GM12878 (cell line): ENCODE results near the gene OVCA2. TPM values are rescaled to one million over a fixed set of nuclear protein-coding genes. Genes with fewer than 3 reads are reported as not detected.

ENCODE experiments used
- ATAC-seq: fragments of 200-7000 bp; cut with Tn5 transposase; 3 replicates; pipeline ENCODE4 v1.9.1; 2020; ENCODE audit warnings: mild to moderate bottlenecking, moderate library complexity
- Bru-seq: library from RNA; stranded (reverse); fragments of 400-500 nt; gene quantifications from one replicate; lab custom pipeline; 2021; lab: Mats Ljungman, UMichigan
- BruChase-seq, 2 experiments: library from RNA; stranded (reverse); fragments of 400-500 nt; gene quantifications; one replicate each; lab custom pipeline; 2021; lab: Mats Ljungman, UMichigan
- BruUV-seq: library from RNA; stranded (reverse); fragments of 400-500 nt; replicated peaks from 2 replicates; lab custom pipeline; 2021; lab: Mats Ljungman, UMichigan
- CTCF ChIA-PET: fragments of 300-600 bp; sonication (Branson Sonifier 250); formaldehyde crosslinking; extraction: SDS; loops from one replicate; lab custom pipeline; 2021; ENCODE audit warnings: inconsistent platforms; lab: Yijun Ruan, JAX
- POLR2A ChIA-PET: fragments of 350-600 bp; formaldehyde crosslinking; extraction: SDS; loops from one replicate; lab custom pipeline; 2021; ENCODE audit warnings: inconsistent platforms; lab: Charles Lee
- RAD21 ChIA-PET: fragments of 300-600 bp; sonication (Branson Sonifier 250); formaldehyde crosslinking; loops from one replicate; lab custom pipeline; 2023; ENCODE audit warnings: antibody characterized with exemption; ENCODE audit not compliant: unreplicated experiment; lab: Charles Lee
- SMC1A ChIA-PET: fragments of 300-600 bp; sonication (Branson Sonifier 250); formaldehyde crosslinking; loops from one replicate; lab custom pipeline; 2023; ENCODE audit not compliant: unreplicated experiment, uncharacterized antibody; lab: Charles Lee
- DNase-seq: peaks from one replicate; pipeline ENCODE4 v3.0.0-alpha.2; 2011; ENCODE audit warnings: low read depth, low spot score
- FAIRE-seq: peaks from 3 replicates; lab custom pipeline; 2011; peaks lifted over from hg19 to GRCh38; lab: Jason Lieb, UNC
- H2AFZ ChIP-seq: 2 replicates; pipeline ENCODE4 v1.6.0; 2011; ENCODE audit warnings: low read depth, low read length, control low read depth; ENCODE audit not compliant: control insufficient read depth
- H3K27ac ChIP-seq: 2 replicates; pipeline ENCODE4 v1.5.1; 2011; ENCODE audit warnings: control low read depth; ENCODE audit not compliant: control insufficient read depth, insufficient read depth
- H3K27me3 ChIP-seq, 2 experiments: replicated peaks in 1 of 2; 2 replicates each; pipeline versions ENCODE4 v1.6.0 to v1.6.1; 2011; ENCODE audit warnings: low read length in 1 of 2; ENCODE audit not compliant: control insufficient read depth in 2 of 2, insufficient read depth in 2 of 2
- H3K36me3 ChIP-seq, 2 experiments: 2 replicates each; pipeline ENCODE4 v1.5.1; 2011; ENCODE audit warnings: low read length in 1 of 2; ENCODE audit not compliant: control insufficient read depth in 2 of 2, insufficient read depth in 2 of 2
- H3K4me1 ChIP-seq: 2 replicates; pipeline ENCODE4 v1.6.1; 2011; ENCODE audit warnings: mild to moderate bottlenecking, low read length, moderate library complexity, mixed read lengths; ENCODE audit not compliant: control insufficient read depth, insufficient read depth
- H3K4me2 ChIP-seq: 2 replicates; pipeline ENCODE4 v1.6.0; 2011; ENCODE audit warnings: control low read depth; ENCODE audit not compliant: control insufficient read depth, insufficient read depth
- H3K4me3 ChIP-seq: fragments of 200-600 bp; sonication (generic); 2 replicates; pipeline ENCODE4 v1.5.1; 2016
- H3K79me2 ChIP-seq: 2 replicates; pipeline ENCODE4 v1.6.0; 2011; ENCODE audit warnings: low read length; ENCODE audit not compliant: control insufficient read depth, insufficient read depth
- H3K9ac ChIP-seq: 2 replicates; pipeline ENCODE4 v1.8.0; 2011; ENCODE audit warnings: low read length, control low read depth, mixed read lengths; ENCODE audit not compliant: control insufficient read depth, insufficient read depth
- H3K9me3 ChIP-seq: replicated peaks from 3 replicates; pipeline ENCODE4 v1.5.1; 2011; ENCODE audit warnings: mild to moderate bottlenecking, low read length; ENCODE audit not compliant: control insufficient read depth, insufficient read depth
- H4K20me1 ChIP-seq: 2 replicates; pipeline ENCODE4 v1.6.0; 2011; ENCODE audit not compliant: control insufficient read depth, insufficient read depth
- EP300 ChIP-seq, 2 experiments: fragments of 150-350 bp in 1 of 2; IDR thresholded peaks; 2 replicates each; pipeline ENCODE4 v1.6.1; 2011 to 2012; ENCODE audit warnings: low read depth in 2 of 2, low read length in 2 of 2, borderline replicate concordance in 1 of 2, improper control_type of control experiment in 1 of 2, inconsistent platforms in 1 of 2; ENCODE audit not compliant: control insufficient read depth in 1 of 2
- FOS ChIP-seq: IDR thresholded peaks from 3 replicates; pipeline ENCODE4 v1.6.1; 2011; ENCODE audit warnings: borderline replicate concordance; ENCODE audit not compliant: insufficient read length; ENCODE audit errors: extremely low read depth
- KAT2A ChIP-seq: conservative IDR thresholded peaks from 2 replicates; pipeline ENCODE4 v1.6.1; 2011; ENCODE audit warnings: low read depth, low read length; ENCODE audit not compliant: control insufficient read depth
- NR2F1 ChIP-seq: fragments of 450-650 bp; conservative IDR thresholded peaks from 2 replicates; pipeline ENCODE4 v1.6.1; 2017; ENCODE audit warnings: mild to moderate bottlenecking
- SUPT20H ChIP-seq: IDR thresholded peaks from 2 replicates; pipeline ENCODE4 v1.6.1; 2011; ENCODE audit warnings: low read depth, mild to moderate bottlenecking, low read length, moderate library complexity, borderline replicate concordance; ENCODE audit not compliant: control insufficient read depth
- WRNIP1 ChIP-seq: IDR thresholded peaks from 2 replicates; pipeline ENCODE4 v1.6.1; 2011; ENCODE audit warnings: low read depth, low read length, improper control_type of control experiment, borderline replicate concordance
- ZBED1 ChIP-seq: IDR thresholded peaks from 2 replicates; pipeline ENCODE4 v1.6.1; 2016; ENCODE audit warnings: borderline replicate concordance
- WGBS: methylation state at CpG from one replicate; pipeline ENCODE4 v1.1.6; 2016; ENCODE audit warnings: low lambda C conversion rate; ENCODE audit not compliant: insufficient replicate concordance, insufficient coverage; ENCODE audit errors: missing lambda C conversion rate; 5-methylcytosine and 5-hydroxymethylcytosine counted together
- in situ Hi-C: fragments of 300-500 bp; cut with MboI; formaldehyde crosslinking; loops from 9 replicates; pipeline ENCODE4 v1.14.3; 2018; ENCODE audit warnings: mixed read lengths
- intact Hi-C: fragments of 100-400 bp; cut with micrococcal nuclease; formaldehyde crosslinking; loops from one replicate; pipeline ENCODE4 v1.14.2; 2022; ENCODE audit not compliant: unreplicated experiment
- long read RNA-seq, 2 experiments: library from polyadenylated mRNA; unstranded; transcript quantifications; one replicate each; pipeline ENCODE4 v2.0.0, GENCODE V29; 2019 to 2020
- polyA minus RNA-seq, 3 experiments: library from RNA; depleted of rRNA, polyadenylated mRNA; stranded (reverse); fragments of >200 nt; gene quantifications; 2 replicates each; pipeline ENCODE4 v1.2.3, GENCODE V29; 2011
- polyA plus RNA-seq, 11 experiments: library from polyadenylated mRNA; depleted of rRNA in 4 of 11; unstranded in 6 of 11; stranded (reverse) in 5 of 11; fragments of >200 nt; fragmentation: Nextera tagmentation in 4 of 11; fragmentation: Illumina TruSeq in 1 of 11; extraction: Ambion mirVana in 4 of 11; extraction: Trizol in 1 of 11; gene quantifications; 1 replicate in 1 of 11; 2 replicates in 10 of 11; pipeline versions ENCODE4 v1.2.1 to v1.2.3, GENCODE V29; 2011 to 2016; ENCODE audit warnings: inconsistent platforms in 2 of 11, missing spikeins in 2 of 11, low read depth in 1 of 11
- total RNA-seq, 4 experiments: library from RNA; depleted of rRNA in 3 of 4; stranded (reverse); fragments of >200 nt in 3 of 4; fragmentation: Illumina TruSeq in 1 of 4; extraction: Trizol in 1 of 4; gene quantifications; 2 replicates each; pipeline versions ENCODE4 v1.2.1 to v1.2.3, GENCODE V29; 2013 to 2021
- TF ChIP-seq, protein P1 (sequence below): IDR thresholded peaks from 2 replicates; pipeline ENCODE4 v1.6.1; 2012; ENCODE audit warnings: low read length, inconsistent platforms
- TF ChIP-seq, protein P2 (sequence below): fragments of 450-650 bp; IDR thresholded peaks from 2 replicates; pipeline ENCODE4 v1.6.1; 2017; ENCODE audit warnings: mild to moderate bottlenecking, moderate library complexity

Gene OVCA2
- 4.1 and 4.5 TPM in 2 replicates for total RNA-seq (2013; cell fraction: nucleolus; rRNA removed)
- total RNA-seq (2014; rRNA removed) (57.5 and 58.6 TPM in 2 replicates), total RNA-seq (2014; rRNA removed; fragmentation: Illumina TruSeq; extraction: Trizol) (25.5 and 29.1 TPM in 2 replicates), total RNA-seq (2021) (39.7 and 46.9 TPM in 2 replicates), polyA plus RNA-seq (2011; rRNA removed) (21.8 and 34.6 TPM in 2 replicates), polyA plus RNA-seq (2014; fragmentation: Illumina TruSeq; extraction: Trizol) (24.8 and 32.5 TPM in 2 replicates), polyA plus RNA-seq (2014; fragmentation: Nextera tagmentation; extraction: Ambion mirVana) (10 to 100 TPM in 1 of 2 experiments, 1 to 10 TPM in 1; 6.1 to 14.2 TPM), polyA plus RNA-seq (2014; rRNA removed) (49.5 and 59.8 TPM in 2 replicates), polyA plus RNA-seq (2016; fragmentation: Nextera tagmentation; extraction: Ambion mirVana) (10 to 100 TPM; 73.6 to 75.3 TPM), polyA minus RNA-seq (2011; rRNA and poly(A)+ RNA removed) (18.9 and 41.3 TPM in 2 replicates), Bru-seq, nascent RNA (percentile 68 among the genes with signal in this experiment), BruChase-seq, experiment 1, labeled RNA remaining after a 6-hour chase (percentile 80 among the genes with signal in this experiment), BruChase-seq, experiment 2, labeled RNA remaining after a 2-hour chase (percentile 76 among the genes with signal in this experiment)
- polyA plus RNA-seq (2011; ENCODE audit: low read depth), result 15.9 TPM
- 57.5 and 70.9 TPM in 2 replicates for polyA plus RNA-seq (2011; cell fraction: cytosol; rRNA removed)
- polyA plus RNA-seq (2011; cell fraction: nucleus; rRNA removed), result 27.2 and 42.6 TPM in 2 replicates
- 26.0 and 30.9 TPM in 2 replicates for polyA plus RNA-seq (2012)
- 9.4 and 10.5 TPM in 2 replicates for polyA minus RNA-seq (2011; cell fraction: cytosol; rRNA and poly(A)+ RNA removed)
- 2.3 and 5.2 TPM in 2 replicates for polyA minus RNA-seq (2011; cell fraction: nucleus; rRNA and poly(A)+ RNA removed)
- long read RNA-seq, experiment 1, transcript OVCA2-201 (2 exons, 1,122 nt), result major isoform, 60 of 60 reads
- long read RNA-seq, experiment 1, partial matches to known transcripts, result 0 of 60 reads
- long read RNA-seq, experiment 1, other reads (novel, unspliced or antisense), result 0 of 60 reads
- long read RNA-seq, experiment 2, transcript OVCA2-201 (2 exons, 1,122 nt), result major isoform, 26 of 30 reads
- long read RNA-seq, experiment 2, partial matches to known transcripts, result 0 of 30 reads
- long read RNA-seq, experiment 2, other reads (novel, unspliced or antisense), result 4 of 30 reads

DNA sequence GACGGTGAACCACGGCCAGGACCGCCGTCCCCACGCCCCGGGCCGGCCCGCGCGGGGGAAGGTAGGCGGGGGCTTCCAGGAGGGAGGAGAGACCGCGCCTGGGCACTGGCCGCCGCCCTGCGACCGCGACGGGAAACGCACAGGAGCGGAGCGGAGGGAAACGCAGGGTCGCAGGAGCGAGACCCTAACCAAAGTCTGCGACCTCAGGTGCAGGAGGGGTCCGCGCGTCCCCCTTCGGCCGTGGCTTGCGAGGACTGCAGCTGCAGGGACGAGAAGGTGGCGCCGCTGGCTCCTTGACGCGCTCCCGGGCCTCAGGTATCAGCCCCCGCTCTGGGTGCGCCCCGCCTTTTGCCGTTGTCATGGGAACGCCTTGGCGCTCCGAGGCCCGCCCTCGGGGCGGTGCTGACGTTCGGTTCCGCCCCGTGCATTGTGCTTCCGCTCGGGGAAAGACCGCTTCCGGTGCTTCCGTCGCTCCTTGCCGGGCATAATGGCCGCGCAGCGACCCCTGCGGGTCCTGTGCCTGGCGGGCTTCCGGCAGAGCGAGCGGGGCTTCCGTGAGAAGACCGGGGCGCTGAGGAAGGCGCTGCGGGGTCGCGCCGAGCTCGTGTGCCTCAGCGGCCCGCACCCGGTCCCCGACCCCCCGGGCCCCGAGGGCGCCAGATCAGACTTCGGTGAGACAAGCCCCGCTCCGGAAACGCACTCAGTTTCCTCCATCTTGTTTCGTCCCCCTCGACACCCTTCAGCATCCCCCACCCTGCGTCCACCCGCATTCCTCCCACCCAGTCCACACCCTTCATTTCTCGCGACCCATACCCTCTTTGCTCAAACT, at the start of gene OVCA2:
Gene OVCA2 (plus strand): TSS at position 462 of the 829 bp plus-strand sequence. CDS start 26 bp downstream, at position 488.
- peak within 1 kb of the TSS; percentile 93 for H3K4me3 ChIP-seq
- peak within 1 kb of the TSS; percentile 91 for H3K9ac ChIP-seq
- POLR2A ChIA-PET, result no interaction called here
- H3K27ac ChIP-seq, result peak within 1 kb of the TSS; percentile 82
- ATAC-seq, result peak; percentile 97
- in situ Hi-C loops (no loop called here), intact Hi-C loops (loop anchor here (5.0 kb wide), 1 partner anchor 319 kb away; the partner anchor contains the start of gene WDR81)
- H2AFZ ChIP-seq, result peak within 1 kb of the TSS; percentile 76
- BruUV-seq, result no TSS peak
- H3K9me3 ChIP-seq, result no peaks in the 10 kb centered on the region
- peak within 1 kb of the TSS; percentile 97 for H3K4me2 ChIP-seq
- peaks cover 16% of the 10 kb centered on the region for H3K4me1 ChIP-seq
- peaks cover 13% of the 10 kb centered on the region for H3K79me2 ChIP-seq
- peaks cover 0 to 2% of the 10 kb centered on the region in 2 experiments for H3K36me3 ChIP-seq
- WGBS, result 1% methylated on average over 67 of the region's 93 CpGs
- RAD21 ChIA-PET, result interaction anchor here (1.3 kb wide), 1 partner anchor 203 kb away, joined by 3 read pairs; no protein-coding TSS in a partner anchor
- DNase-seq, result peak; percentile 77
- H3K27me3 ChIP-seq, result no peaks in the 10 kb centered on the region
- SMC1A ChIA-PET, result interaction anchor here (0.6 to 1.2 kb wide), 2 partner anchors 133 to 294 kb away, joined by 3 to 5 read pairs; no protein-coding TSS in a partner anchor
- FAIRE-seq, result peak; percentile 98
- CTCF ChIA-PET, result interaction anchor here (0.8 to 1.6 kb wide), 3 partner anchors 10 to 325 kb away, joined by 3 to 5 read pairs (median 3); no protein-coding TSS in a partner anchor
- no peaks in the 10 kb centered on the region for H4K20me1 ChIP-seq
- TF ChIP-seq, protein P1, sequence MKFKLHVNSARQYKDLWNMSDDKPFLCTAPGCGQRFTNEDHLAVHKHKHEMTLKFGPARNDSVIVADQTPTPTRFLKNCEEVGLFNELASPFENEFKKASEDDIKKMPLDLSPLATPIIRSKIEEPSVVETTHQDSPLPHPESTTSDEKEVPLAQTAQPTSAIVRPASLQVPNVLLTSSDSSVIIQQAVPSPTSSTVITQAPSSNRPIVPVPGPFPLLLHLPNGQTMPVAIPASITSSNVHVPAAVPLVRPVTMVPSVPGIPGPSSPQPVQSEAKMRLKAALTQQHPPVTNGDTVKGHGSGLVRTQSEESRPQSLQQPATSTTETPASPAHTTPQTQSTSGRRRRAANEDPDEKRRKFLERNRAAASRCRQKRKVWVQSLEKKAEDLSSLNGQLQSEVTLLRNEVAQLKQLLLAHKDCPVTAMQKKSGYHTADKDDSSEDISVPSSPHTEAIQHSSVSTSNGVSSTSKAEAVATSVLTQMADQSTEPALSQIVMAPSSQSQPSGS, result no peak
- TF ChIP-seq NR2F1 (peak; percentile 67), EP300 (IDR thresholded peaks at IDR 0.05; ENCODE audit: borderline replicate concordance in 1 of 2, control insufficient read depth in 1 of 2, low read depth in 2 of 2, low read length in 2 of 2) (no peak), WRNIP1 (0 out of 2 replicates have a peak, but pooled peaks have one; percentile 43), FOS (no peak), KAT2A (no peak), ZBED1 (peak; percentile 25; the same call in 1 of the 2 replicates), SUPT20H (no peak)
- TF ChIP-seq, protein P2, sequence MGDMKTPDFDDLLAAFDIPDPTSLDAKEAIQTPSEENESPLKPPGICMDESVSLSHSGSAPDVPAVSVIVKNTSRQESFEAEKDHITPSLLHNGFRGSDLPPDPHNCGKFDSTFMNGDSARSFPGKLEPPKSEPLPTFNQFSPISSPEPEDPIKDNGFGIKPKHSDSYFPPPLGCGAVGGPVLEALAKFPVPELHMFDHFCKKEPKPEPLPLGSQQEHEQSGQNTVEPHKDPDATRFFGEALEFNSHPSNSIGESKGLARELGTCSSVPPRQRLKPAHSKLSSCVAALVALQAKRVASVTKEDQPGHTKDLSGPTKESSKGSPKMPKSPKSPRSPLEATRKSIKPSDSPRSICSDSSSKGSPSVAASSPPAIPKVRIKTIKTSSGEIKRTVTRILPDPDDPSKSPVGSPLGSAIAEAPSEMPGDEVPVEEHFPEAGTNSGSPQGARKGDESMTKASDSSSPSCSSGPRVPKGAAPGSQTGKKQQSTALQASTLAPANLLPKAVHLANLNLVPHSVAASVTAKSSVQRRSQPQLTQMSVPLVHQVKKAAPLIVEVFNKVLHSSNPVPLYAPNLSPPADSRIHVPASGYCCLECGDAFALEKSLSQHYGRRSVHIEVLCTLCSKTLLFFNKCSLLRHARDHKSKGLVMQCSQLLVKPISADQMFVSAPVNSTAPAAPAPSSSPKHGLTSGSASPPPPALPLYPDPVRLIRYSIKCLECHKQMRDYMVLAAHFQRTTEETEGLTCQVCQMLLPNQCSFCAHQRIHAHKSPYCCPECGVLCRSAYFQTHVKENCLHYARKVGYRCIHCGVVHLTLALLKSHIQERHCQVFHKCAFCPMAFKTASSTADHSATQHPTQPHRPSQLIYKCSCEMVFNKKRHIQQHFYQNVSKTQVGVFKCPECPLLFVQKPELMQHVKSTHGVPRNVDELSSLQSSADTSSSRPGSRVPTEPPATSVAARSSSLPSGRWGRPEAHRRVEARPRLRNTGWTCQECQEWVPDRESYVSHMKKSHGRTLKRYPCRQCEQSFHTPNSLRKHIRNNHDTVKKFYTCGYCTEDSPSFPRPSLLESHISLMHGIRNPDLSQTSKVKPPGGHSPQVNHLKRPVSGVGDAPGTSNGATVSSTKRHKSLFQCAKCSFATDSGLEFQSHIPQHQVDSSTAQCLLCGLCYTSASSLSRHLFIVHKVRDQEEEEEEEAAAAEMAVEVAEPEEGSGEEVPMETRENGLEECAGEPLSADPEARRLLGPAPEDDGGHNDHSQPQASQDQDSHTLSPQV, result no peak
